ENCODE data around the gene DGKH.

DGKH gene

GRCh38 chr13:42279986-42280385, 231.5 kb downstream of the DGKH start:
- no peak for DNase-seq (ENCODE audit: low spot score)

- no peak for DNase-seq (ENCODE audit: low spot score)
These were observed 232.1 kb downstream of the DGKH start for GRCh38 chr13:42280537-42280936.

DNA sequence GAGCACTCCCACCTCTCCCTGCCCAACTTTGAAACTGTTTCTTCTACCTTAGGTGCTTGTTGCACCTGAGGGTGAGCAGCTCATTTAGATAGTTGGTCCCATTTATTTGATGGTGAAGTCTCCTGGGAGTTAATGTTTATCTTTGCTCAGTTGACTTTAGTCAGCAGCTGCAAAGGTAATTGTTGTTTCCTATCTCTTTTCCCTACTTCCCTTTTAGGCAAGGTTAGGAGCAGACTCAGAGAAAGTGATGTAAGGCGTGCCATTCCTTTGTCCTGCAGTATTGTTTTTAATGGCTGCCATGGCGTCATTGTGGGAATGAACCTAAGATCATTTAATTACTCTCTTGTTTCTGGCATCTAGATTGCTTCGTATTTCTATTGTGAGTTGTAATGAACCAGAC, 235.1 kb downstream of the DGKH start:
- no peak for DNase-seq (ENCODE audit: low spot score)

DNA sequence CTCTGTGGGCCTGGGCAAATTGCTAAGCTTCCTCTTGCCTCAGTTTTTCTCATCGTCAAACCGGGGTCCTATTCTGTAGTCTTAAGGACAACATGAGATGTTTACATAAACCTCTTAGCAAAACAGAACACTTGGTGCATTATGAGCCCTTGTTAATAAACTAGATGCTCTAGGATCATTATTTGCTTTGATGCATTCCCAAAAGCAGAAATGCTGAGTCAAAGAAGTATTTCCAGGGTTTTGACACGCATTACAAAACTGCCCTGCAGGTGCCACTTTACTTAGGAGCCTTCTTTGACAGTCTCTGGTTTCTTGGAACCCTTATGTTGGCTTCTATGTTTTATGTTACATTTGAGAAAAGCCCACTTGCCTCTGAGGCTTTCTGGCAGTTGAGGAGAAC, 235.6 kb downstream of the DGKH start:
- no peak for DNase-seq (ENCODE audit: low spot score)
